ENCODE data around the gene POU6F1. TPM values are rescaled to one million over a fixed set of nuclear protein-coding genes. Genes with fewer than 3 reads are reported as not detected.

The POU6F1 gene
- total and polyA plus RNA-seq, 9 donors = 11.8 to 48.8 (median 28.9) TPM

DNA sequence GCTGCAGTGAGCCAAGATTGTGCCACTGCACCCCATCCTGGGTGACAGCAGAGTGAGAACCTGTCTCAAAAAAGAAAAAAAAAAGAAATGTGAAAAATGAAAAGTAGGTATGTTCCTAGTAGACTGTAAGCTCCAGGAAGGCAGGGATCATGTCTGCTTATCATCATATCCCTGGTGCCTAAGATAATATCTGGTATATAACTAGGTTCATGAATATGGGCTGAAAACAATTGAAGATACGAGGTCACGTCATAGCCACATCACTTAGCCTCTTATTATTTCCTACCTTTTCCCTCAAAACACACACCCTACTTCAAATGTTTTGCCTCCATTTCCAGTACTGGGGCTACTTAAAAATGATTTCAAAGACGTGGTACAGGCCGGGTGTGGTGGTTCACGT is 3.0 kb downstream of the POU6F1 start:
- TF ChIP-seq, protein P1, sequence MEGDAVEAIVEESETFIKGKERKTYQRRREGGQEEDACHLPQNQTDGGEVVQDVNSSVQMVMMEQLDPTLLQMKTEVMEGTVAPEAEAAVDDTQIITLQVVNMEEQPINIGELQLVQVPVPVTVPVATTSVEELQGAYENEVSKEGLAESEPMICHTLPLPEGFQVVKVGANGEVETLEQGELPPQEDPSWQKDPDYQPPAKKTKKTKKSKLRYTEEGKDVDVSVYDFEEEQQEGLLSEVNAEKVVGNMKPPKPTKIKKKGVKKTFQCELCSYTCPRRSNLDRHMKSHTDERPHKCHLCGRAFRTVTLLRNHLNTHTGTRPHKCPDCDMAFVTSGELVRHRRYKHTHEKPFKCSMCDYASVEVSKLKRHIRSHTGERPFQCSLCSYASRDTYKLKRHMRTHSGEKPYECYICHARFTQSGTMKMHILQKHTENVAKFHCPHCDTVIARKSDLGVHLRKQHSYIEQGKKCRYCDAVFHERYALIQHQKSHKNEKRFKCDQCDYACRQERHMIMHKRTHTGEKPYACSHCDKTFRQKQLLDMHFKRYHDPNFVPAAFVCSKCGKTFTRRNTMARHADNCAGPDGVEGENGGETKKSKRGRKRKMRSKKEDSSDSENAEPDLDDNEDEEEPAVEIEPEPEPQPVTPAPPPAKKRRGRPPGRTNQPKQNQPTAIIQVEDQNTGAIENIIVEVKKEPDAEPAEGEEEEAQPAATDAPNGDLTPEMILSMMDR (IDR thresholded peaks at IDR 0.05) = no peak
- TF ChIP-seq EP300 (IDR thresholded peaks at IDR 0.05) (no peak), POLR2A (IDR thresholded peaks at IDR 0.05) (no peak)
- no peak for DNase-seq
- intact Hi-C loops (cut with DNase I) = no loop called here
- WGBS, 3 donors = 92 to 94% (median 93%) methylated on average over 5 of the region's 5 CpGs
- H3K36me3 ChIP-seq = no peaks in the 10 kb centered on the region
- no peak overlapping the region for H3K27ac ChIP-seq
- H3K4me1 ChIP-seq (ENCODE audit: insufficient read depth) = peaks cover 9% of the 10 kb centered on the region
- H3K27me3 ChIP-seq = no peaks in the 10 kb centered on the region
- H3K4me3 ChIP-seq = no peak overlapping the region
- H3K9me3 ChIP-seq = no peaks in the 10 kb centered on the region

DNA sequence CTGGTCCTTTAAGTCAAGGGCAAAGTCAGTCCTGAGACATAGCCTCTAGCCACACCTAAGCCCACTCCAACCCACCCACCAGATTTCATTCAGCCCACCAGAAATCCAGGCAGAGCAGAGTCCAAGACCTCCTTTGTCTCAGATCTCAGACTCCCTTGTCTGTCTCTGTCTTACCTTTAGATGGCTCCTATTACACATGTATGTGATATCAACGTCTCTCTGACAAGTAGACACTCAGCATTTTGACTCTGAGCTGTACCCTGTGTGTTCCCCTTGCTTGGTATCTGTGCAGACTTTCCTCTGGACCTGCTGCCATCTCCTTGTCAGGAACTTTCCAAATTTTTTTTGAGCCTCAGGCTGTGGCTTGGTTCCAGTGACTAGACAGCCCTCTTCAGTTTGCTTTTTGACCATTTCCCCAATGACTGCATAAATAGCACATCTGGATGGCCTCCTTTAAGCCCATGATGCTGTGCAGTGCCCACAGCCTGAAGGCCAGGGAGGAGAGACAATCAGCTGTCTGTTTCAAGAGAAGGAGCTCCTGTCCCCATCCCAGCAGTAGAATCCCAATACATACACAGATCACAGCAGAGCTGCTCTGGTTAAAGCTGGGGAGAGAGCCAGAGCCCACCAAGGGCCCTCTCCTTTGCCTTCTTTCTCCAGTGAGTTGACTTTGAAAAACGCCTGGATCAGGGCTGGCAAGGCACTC is 7.0 kb downstream of the POU6F1 start:
- H3K4me3 ChIP-seq = no peak overlapping the region
- H3K27ac ChIP-seq = no peak overlapping the region
- TF ChIP-seq EP300 (IDR thresholded peaks at IDR 0.05) (no peak), POLR2A (IDR thresholded peaks at IDR 0.05) (no peak)
- TF ChIP-seq, protein P1 (IDR thresholded peaks at IDR 0.05) = no peak
- H3K4me1 ChIP-seq (ENCODE audit: insufficient read depth) = no peaks in the 10 kb centered on the region
- H3K27me3 ChIP-seq = no peaks in the 10 kb centered on the region
- no peak for DNase-seq
- no peaks in the 10 kb centered on the region for H3K36me3 ChIP-seq
- H3K9me3 ChIP-seq = no peaks in the 10 kb centered on the region
- intact Hi-C loops (cut with DNase I) = no loop called here
- 65 to 68% (median 66%) methylated on average over 2 of the region's 2 CpGs for WGBS, 3 donors

DNA sequence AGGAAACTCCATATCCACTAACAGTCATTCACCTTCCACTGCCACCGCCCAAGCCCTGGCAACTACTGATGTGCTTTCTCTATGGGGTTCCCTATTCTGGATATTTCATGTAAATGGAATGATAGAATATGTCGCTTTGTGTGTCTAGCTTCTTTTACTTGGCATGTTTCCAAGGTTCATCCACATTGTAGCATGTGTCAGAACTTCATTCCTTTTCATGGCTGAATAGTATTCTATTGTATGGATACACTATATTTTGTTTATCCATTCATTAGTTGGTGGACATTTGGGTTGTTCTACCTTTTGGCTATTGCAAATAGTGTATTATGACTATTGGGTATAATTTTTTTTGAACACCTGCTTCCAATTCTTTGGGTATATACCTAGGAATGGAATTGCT is 8.6 kb downstream of the POU6F1 start:
- Histone ChIP-seq H3K9me3 (no peaks in the 10 kb centered on the region), H3K27ac (no peak overlapping the region), H3K4me3 (no peak overlapping the region), H3K36me3 (no peaks in the 10 kb centered on the region), H3K4me1 (ENCODE audit: insufficient read depth) (no peaks in the 10 kb centered on the region), H3K27me3 (no peaks in the 10 kb centered on the region)
- WGBS, 3 donors = 91 to 96% (median 92%) methylated on average over 2 of the region's 2 CpGs
- TF ChIP-seq POLR2A (IDR thresholded peaks at IDR 0.05) = no peak
- no peak for TF ChIP-seq EP300 (IDR thresholded peaks at IDR 0.05)
- TF ChIP-seq, protein P1 (IDR thresholded peaks at IDR 0.05) = no peak
- intact Hi-C loops (cut with DNase I) = loop anchor here in 1 of 4 donors (10.0 kb wide), 1 partner anchor 114 kb away; no protein-coding TSS in a partner anchor
- no peak for DNase-seq

DNA sequence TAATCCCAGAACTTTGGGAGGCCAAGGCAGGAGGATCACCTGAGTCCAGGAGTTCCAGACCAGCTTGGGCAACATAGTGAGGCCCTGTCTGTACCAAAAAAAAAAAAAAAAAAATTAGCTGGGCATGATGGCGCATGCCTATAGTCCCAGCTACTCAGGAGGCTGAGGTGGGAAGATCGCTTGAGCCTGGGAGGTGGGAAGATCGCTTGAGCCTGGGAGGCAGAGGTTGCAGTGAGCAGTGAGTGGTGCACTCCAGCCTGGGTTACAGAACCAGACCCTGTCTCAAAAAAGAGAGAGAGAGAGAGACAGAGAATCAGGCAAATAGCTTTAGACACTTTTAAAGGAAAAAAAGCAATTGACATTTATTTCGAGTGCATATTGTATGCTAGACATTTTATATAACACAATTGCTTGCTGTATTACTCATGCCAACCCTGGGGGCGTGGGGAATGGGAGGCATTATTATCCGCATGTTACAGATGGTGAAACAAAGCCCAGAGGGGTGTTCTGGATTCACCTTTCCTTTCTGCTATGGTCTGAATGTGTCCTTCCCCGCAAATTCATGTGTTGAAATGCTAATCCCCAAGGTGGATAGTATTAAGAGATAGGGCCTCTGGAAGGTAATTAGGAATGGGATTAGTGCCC is 9.7 kb downstream of the POU6F1 start:
- Histone ChIP-seq H3K9me3 (no peaks in the 10 kb centered on the region), H3K27me3 (no peaks in the 10 kb centered on the region), H3K4me1 (ENCODE audit: insufficient read depth) (no peaks in the 10 kb centered on the region), H3K36me3 (no peaks in the 10 kb centered on the region), H3K4me3 (no peak overlapping the region), H3K27ac (no peak overlapping the region)
- WGBS, 3 donors = 89 to 93% (median 93%) methylated on average over 7 of the region's 7 CpGs
- TF ChIP-seq EP300 (IDR thresholded peaks at IDR 0.05) (no peak), POLR2A (IDR thresholded peaks at IDR 0.05) (no peak)
- TF ChIP-seq, protein P1 (IDR thresholded peaks at IDR 0.05) = no peak
- no peak for DNase-seq
- intact Hi-C loops (cut with DNase I) = loop anchor here in 1 of 4 donors (10.0 kb wide), 1 partner anchor 113 kb away; no protein-coding TSS in a partner anchor
